ENCODE data around the gene NCOA1. TPM values are rescaled to one million over a fixed set of nuclear protein-coding genes. Genes with fewer than 3 reads are reported as not detected.
"Not testable (repeated sequence)": the region's sequence is repeated elsewhere in the genome, so short reads cannot be mapped to it uniquely, and the experiment has no call there.

Gene NCOA1
- total RNA-seq, 4 donors from 2014 or later, result 41.3 to 69.6 (median 54.8) TPM

DNA sequence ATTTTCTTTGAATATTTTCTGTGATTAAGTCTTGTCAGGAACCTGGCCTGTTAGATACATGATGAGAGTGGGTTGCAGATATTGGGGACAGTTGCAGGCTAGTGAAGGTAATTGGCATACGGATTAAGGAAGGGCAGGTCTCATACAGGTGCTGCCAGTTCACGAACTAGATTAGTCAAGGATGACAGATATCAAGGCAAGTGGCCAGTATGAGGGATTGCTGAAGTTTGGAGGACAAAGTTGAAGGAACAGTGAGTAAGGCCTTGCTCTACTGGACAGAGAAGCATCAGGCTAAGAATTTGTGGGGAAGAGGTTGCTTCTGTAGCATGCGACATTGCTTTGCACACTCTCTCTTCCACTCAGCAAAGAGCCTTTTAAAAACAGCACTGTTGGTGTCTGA lies 12.8 kb upstream of the NCOA1 start:
- H3K27me3 ChIP-seq, result no peaks in the 10 kb centered on the region
- no peaks in the 10 kb centered on the region for H3K36me3 ChIP-seq
- H3K9me3 ChIP-seq, result no peaks in the 10 kb centered on the region
- no peak overlapping the region for H3K27ac ChIP-seq
- DNase-seq, result no peak
- H3K4me3 ChIP-seq, result no peak overlapping the region
- TF ChIP-seq, protein P1, sequence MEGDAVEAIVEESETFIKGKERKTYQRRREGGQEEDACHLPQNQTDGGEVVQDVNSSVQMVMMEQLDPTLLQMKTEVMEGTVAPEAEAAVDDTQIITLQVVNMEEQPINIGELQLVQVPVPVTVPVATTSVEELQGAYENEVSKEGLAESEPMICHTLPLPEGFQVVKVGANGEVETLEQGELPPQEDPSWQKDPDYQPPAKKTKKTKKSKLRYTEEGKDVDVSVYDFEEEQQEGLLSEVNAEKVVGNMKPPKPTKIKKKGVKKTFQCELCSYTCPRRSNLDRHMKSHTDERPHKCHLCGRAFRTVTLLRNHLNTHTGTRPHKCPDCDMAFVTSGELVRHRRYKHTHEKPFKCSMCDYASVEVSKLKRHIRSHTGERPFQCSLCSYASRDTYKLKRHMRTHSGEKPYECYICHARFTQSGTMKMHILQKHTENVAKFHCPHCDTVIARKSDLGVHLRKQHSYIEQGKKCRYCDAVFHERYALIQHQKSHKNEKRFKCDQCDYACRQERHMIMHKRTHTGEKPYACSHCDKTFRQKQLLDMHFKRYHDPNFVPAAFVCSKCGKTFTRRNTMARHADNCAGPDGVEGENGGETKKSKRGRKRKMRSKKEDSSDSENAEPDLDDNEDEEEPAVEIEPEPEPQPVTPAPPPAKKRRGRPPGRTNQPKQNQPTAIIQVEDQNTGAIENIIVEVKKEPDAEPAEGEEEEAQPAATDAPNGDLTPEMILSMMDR (IDR thresholded peaks at IDR 0.05), result no peak
- no peak for TF ChIP-seq POLR2A (IDR thresholded peaks at IDR 0.05)
- H3K4me1 ChIP-seq, result no peaks in the 10 kb centered on the region

DNA sequence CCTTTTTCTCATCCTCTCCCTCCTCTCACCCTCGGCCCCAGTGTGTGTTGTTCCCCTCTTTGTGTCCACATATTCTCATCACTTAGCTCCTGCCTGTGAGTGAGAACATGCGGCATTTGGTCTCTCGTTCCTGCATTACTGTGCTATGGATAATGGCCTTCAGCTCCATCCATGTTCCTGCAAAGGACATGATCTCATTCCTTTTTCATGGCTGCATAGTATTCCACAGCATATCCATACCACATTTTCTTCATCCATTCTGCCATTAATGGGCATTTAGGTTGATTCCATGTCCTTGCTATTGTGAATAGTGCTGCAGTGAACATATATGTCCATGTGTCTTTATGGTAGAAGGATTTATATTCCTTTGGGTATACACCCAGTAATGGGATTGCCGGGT lies 10.8 kb upstream of the NCOA1 start:
- no peaks in the 10 kb centered on the region for H3K4me1 ChIP-seq
- TF ChIP-seq, protein P1 (IDR thresholded peaks at IDR 0.05), result no peak
- no peak for TF ChIP-seq POLR2A (IDR thresholded peaks at IDR 0.05)
- no peaks in the 10 kb centered on the region for H3K36me3 ChIP-seq
- H3K9me3 ChIP-seq, result no peaks in the 10 kb centered on the region
- no peaks in the 10 kb centered on the region for H3K27me3 ChIP-seq
- no peak overlapping the region for H3K4me3 ChIP-seq
- H3K27ac ChIP-seq, result no peak overlapping the region
- no peak for DNase-seq

DNA sequence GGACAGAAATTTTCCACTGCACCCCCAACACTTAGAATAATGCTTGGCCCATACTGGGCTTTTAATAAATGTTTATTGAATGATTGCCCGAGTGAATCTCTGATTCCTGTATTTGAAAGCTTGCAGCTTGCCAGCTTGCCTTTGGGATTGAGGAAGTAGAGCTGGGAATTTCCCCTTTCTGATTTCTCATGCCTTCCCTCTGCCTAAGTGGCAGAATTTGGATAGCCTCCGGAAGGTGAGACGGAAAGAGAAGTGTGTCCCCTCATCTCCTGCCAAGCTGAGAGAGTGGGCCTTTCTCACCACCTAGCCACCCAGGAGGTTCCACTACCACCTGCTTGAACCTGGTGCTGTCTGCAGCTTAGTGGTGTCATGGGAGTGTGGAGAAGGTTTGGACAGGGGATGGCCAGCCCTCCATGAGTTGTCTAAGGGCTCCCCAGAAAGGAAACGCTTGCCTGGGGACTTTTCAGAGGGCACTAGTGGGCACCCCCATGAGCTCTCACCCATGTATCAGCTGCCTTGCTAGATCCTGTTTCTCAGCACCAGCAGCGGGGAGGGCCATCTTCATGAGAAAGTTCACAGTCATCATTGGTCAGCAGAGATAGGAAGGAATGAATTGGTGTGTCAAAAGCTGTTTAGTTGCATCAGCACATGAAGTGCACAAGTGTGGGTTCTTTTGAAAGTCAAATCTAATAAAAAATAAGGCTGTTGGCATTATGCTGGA lies 8.6 kb upstream of the NCOA1 start:
- DNase-seq, result no peak
- no peaks in the 10 kb centered on the region for H3K9me3 ChIP-seq
- TF ChIP-seq POLR2A (IDR thresholded peaks at IDR 0.05), result no peak
- TF ChIP-seq, protein P1 (IDR thresholded peaks at IDR 0.05), result no peak
- no peaks in the 10 kb centered on the region for H3K36me3 ChIP-seq
- no peak overlapping the region for H3K27ac ChIP-seq
- H3K27me3 ChIP-seq, result no peaks in the 10 kb centered on the region
- no peak overlapping the region for H3K4me3 ChIP-seq
- H3K4me1 ChIP-seq, result no peaks in the 10 kb centered on the region

DNA sequence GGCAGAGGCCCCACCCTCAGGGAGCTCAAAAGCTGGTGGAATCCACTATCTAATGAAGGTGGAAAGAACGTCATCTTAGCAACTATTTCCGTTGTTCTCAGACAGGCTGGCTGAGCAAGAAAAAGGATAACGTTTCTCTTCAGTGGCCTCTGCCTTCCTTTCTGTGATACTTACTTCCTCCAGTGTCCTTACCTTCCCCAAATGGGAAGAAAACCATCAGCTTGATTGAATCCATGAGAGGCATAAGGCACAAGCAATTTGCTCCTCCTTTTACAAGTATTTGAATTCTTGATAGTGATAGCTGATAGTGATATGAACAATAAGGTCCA lies 8.1 kb upstream of the NCOA1 start:
- DNase-seq, result no peak
- Histone ChIP-seq H3K36me3 (no peaks in the 10 kb centered on the region), H3K9me3 (no peaks in the 10 kb centered on the region), H3K4me3 (no peak overlapping the region), H3K4me1 (no peaks in the 10 kb centered on the region), H3K27me3 (no peaks in the 10 kb centered on the region), H3K27ac (no peak overlapping the region)
- no peak for TF ChIP-seq POLR2A (IDR thresholded peaks at IDR 0.05)
- TF ChIP-seq, protein P1 (IDR thresholded peaks at IDR 0.05), result no peak

DNA sequence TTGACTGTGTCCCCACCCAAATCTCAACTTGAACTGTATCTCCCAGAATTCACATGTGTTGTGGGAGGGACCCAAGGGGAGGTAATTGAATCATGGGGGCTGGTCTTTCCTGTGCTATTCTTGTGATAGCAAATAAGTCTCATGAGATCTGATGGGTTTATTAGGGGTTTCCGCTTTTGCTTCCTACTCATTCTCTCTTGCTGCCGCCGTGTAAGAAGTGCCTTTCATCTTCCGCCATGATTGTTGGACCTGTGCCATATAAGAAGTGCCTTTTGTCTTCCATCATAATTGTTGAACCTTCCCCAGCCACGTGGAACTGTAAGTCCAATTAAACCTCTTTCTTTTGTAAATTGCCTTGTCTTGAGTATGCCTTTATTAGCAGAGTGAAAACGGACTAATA lies 6.4 kb upstream of the NCOA1 start:
- not testable (repeated sequence) for H3K4me3 ChIP-seq, DNase-seq

DNA sequence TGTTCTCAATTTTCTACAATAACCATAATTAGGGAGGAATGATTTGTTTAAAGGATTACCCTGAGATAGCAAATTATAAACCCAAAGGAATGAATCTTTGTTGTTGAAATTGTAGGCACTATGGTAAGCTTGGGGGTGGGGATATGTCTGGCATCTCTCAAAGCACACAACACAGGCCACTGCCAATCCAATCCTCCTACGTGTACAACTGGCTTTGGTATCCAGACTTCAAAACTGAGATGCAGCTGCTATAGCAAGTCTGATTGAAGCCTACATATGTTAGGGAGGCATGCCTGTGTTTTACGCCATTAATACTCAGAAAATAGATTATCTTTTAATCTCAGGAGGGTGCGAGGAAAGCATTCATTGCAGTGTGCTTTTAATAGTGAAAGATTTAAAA lies 5.9 kb upstream of the NCOA1 start:
- no peak for DNase-seq
- TF ChIP-seq, protein P1 (IDR thresholded peaks at IDR 0.05), result no peak
- no peak for TF ChIP-seq POLR2A (IDR thresholded peaks at IDR 0.05)

More for the DNA sequence above, 6.4 kb upstream of the NCOA1 start:
- H3K4me1 ChIP-seq, H3K27ac ChIP-seq, H3K9me3 ChIP-seq, H3K27me3 ChIP-seq, H3K36me3 ChIP-seq: not testable (repeated sequence)

More for the DNA sequence above, 5.9 kb upstream of the NCOA1 start:
- H3K9me3 ChIP-seq, result no peaks in the 10 kb centered on the region
- no peak overlapping the region for H3K27ac ChIP-seq
- peaks cover 0 to 10% (median 5%) of the 10 kb centered on the region in 4 donors for H3K4me1 ChIP-seq
- no peaks in the 10 kb centered on the region for H3K36me3 ChIP-seq
- H3K4me3 ChIP-seq, result no peak overlapping the region
- no peaks in the 10 kb centered on the region for H3K27me3 ChIP-seq
